OCI-LY1 (cell line): Measurements from ENCODE around the gene MTX2.

Source experiments
- H2AFZ ChIP-seq: fragments of 200-600 bp; sonication (generic), shearing (Covaris generic); 2 replicates; pipeline ENCODE4 v1.6.0; 2014; ENCODE audit warnings: antibody characterized with exemption, mild to moderate bottlenecking, low read length
- H3F3A ChIP-seq: fragments of 200-600 bp; sonication (generic), shearing (Covaris generic); 2 replicates; pipeline ENCODE4 v1.6.0; 2014; ENCODE audit warnings: mild to moderate bottlenecking, antibody characterized with exemption, low read length, moderate library complexity; ENCODE audit not compliant: insufficient read depth
- H3K27ac ChIP-seq: fragments of 200-600 bp; sonication (generic); 2 replicates; pipeline ENCODE4 v1.5.1; 2014; ENCODE audit warnings: low read length, mixed run types, mild to moderate bottlenecking, low read depth; ENCODE audit not compliant: poor library complexity, severe bottlenecking
- H3K27me3 ChIP-seq: fragments of 200-600 bp; sonication (generic); 2 replicates; pipeline ENCODE4 v1.6.0; 2014; ENCODE audit warnings: antibody characterized with exemption, mild to moderate bottlenecking, low read length, moderate library complexity; ENCODE audit not compliant: insufficient read depth
- H3K36me3 ChIP-seq: fragments of 200-600 bp; sonication (generic); 2 replicates; pipeline ENCODE4 v1.6.1; 2014; ENCODE audit warnings: mild to moderate bottlenecking, antibody characterized with exemption, low read length, moderate library complexity, mixed read lengths; ENCODE audit not compliant: insufficient read depth
- H3K4me1 ChIP-seq: fragments of 200-600 bp; sonication (generic); 2 replicates; pipeline ENCODE4 v1.5.1; 2014; ENCODE audit warnings: mild to moderate bottlenecking, low read length, moderate library complexity; ENCODE audit not compliant: insufficient read depth, severe bottlenecking
- H3K4me2 ChIP-seq: fragments of 200-600 bp; sonication (generic), shearing (Covaris generic); 2 replicates; pipeline ENCODE4 v1.6.1; 2014; ENCODE audit warnings: low read length
- H3K4me3 ChIP-seq: fragments of 200-600 bp; sonication (generic); 2 replicates; pipeline ENCODE4 v1.5.1; 2014; ENCODE audit warnings: low read length, low read depth, mild to moderate bottlenecking, mixed read lengths; ENCODE audit not compliant: poor library complexity, severe bottlenecking
- H3K79me2 ChIP-seq: fragments of 200-600 bp; shearing (Covaris generic); 2 replicates; pipeline ENCODE4 v1.6.1; 2016; ENCODE audit warnings: mixed run types, low read length, mixed read lengths; ENCODE audit not compliant: insufficient read depth
- H3K9ac ChIP-seq: fragments of 200-600 bp; sonication (generic), shearing (Covaris generic); 2 replicates; pipeline ENCODE4 v1.6.1; 2014; ENCODE audit warnings: mild to moderate bottlenecking, low read length, mixed read lengths
- H3K9me2 ChIP-seq: fragments of 200-600 bp; sonication (generic), shearing (Covaris generic); 2 replicates; pipeline ENCODE4 v1.6.1; 2014; ENCODE audit warnings: low read depth, mild to moderate bottlenecking, low read length, mixed read lengths
- H3K9me3 ChIP-seq: fragments of 200-600 bp; shearing (Covaris generic); 2 replicates; pipeline ENCODE4 v1.6.1; 2014; ENCODE audit warnings: low read length, mixed read lengths
- H4K20me1 ChIP-seq: fragments of 200-600 bp; sonication (generic), shearing (Covaris generic); 2 replicates; pipeline ENCODE4 v1.6.0; 2016; ENCODE audit warnings: mild to moderate bottlenecking, low read length; ENCODE audit not compliant: insufficient read depth
- EZH2 ChIP-seq: fragments of 200-600 bp; sonication (generic), shearing (Covaris generic); IDR thresholded peaks from 2 replicates; pipeline ENCODE4 v1.8.0; 2017; ENCODE audit warnings: borderline replicate concordance, mixed run types, mild to moderate bottlenecking, antibody characterized with exemption, low read length, moderate library complexity, mixed read lengths
- TF ChIP-seq, protein P1 (sequence below): fragments of 200-600 bp; sonication (generic), shearing (Covaris generic); IDR thresholded peaks from 2 replicates; pipeline ENCODE4 v1.5.1; 2017; ENCODE audit warnings: mild to moderate bottlenecking, antibody characterized with exemption, low read length, moderate library complexity, mixed read lengths

Gene MTX2

DNA sequence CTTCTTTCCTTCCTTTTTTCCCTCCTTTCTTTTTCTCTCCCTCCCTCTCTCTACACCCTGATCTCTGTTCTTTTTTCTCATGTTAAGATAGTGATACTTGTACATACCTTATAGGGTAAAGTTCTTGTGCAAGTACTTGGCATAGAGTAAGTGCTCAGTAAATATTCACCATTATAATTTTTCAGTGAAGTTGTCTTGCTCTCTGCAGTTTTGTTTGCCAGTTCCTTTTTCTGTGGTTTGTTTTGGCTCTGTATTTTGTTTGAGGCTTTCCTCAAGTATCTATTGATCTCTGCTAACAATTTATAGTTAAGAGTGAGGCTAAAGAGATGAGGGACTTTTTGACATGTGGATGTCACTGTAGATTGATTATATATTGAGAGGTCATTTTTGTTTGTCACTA lies 48.0 kb downstream of the MTX2 start:
- H4K20me1 ChIP-seq: no peaks in the 10 kb centered on the region
- H3K27me3 ChIP-seq: no peaks in the 10 kb centered on the region
- TF ChIP-seq, protein P1, sequence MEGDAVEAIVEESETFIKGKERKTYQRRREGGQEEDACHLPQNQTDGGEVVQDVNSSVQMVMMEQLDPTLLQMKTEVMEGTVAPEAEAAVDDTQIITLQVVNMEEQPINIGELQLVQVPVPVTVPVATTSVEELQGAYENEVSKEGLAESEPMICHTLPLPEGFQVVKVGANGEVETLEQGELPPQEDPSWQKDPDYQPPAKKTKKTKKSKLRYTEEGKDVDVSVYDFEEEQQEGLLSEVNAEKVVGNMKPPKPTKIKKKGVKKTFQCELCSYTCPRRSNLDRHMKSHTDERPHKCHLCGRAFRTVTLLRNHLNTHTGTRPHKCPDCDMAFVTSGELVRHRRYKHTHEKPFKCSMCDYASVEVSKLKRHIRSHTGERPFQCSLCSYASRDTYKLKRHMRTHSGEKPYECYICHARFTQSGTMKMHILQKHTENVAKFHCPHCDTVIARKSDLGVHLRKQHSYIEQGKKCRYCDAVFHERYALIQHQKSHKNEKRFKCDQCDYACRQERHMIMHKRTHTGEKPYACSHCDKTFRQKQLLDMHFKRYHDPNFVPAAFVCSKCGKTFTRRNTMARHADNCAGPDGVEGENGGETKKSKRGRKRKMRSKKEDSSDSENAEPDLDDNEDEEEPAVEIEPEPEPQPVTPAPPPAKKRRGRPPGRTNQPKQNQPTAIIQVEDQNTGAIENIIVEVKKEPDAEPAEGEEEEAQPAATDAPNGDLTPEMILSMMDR: no peak
- no peak for TF ChIP-seq EZH2
- H3K9me3 ChIP-seq: no peaks in the 10 kb centered on the region
- H3F3A ChIP-seq: no peaks in the 10 kb centered on the region
- no peaks in the 10 kb centered on the region; the same call in 1 of the 2 replicates for H3K36me3 ChIP-seq
- no peaks in the 10 kb centered on the region for H3K4me1 ChIP-seq
- H3K79me2 ChIP-seq: no peaks in the 10 kb centered on the region
- H3K4me2 ChIP-seq: no peak overlapping the region
- no peak overlapping the region for H2AFZ ChIP-seq
- no peaks in the 10 kb centered on the region for H3K9me2 ChIP-seq
- no peak overlapping the region for H3K27ac ChIP-seq
- H3K9ac ChIP-seq: no peak overlapping the region
- H3K4me3 ChIP-seq: no peak overlapping the region

DNA sequence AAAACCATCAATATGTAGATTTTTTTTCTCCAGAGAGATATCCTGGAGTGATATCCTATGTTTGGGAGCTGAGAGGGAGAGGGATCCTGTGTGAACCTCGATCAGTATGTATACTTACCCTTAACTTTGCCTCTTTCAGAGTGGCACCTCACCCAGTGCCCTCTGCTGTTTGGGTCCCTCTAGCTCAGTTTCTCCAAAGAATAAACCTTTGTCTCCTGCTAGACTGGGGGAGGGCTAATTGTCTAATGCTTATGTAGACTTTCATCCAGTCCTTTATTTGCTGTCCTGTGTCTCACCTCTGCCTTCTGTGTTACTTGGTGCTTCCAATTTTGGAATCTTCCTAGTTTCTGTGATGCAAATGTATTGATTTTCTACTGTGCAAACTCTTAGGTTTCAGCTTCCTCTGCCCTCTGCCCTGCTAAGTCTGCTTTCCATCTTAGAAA lies 48.4 kb downstream of the MTX2 start:
- Histone ChIP-seq H3K4me1 (no peaks in the 10 kb centered on the region), H3K4me2 (no peak overlapping the region), H3K27ac (no peak overlapping the region), H2AFZ (no peak overlapping the region), H3K9ac (no peak overlapping the region), H3K27me3 (no peaks in the 10 kb centered on the region), H3K9me2 (no peaks in the 10 kb centered on the region), H3K9me3 (no peaks in the 10 kb centered on the region), H3K79me2 (no peaks in the 10 kb centered on the region), H4K20me1 (no peaks in the 10 kb centered on the region), H3K4me3 (no peak overlapping the region), H3K36me3 (no peaks in the 10 kb centered on the region; the same call in 1 of the 2 replicates), H3F3A (no peaks in the 10 kb centered on the region)
- TF ChIP-seq EZH2: no peak
- TF ChIP-seq, protein P1: no peak

DNA sequence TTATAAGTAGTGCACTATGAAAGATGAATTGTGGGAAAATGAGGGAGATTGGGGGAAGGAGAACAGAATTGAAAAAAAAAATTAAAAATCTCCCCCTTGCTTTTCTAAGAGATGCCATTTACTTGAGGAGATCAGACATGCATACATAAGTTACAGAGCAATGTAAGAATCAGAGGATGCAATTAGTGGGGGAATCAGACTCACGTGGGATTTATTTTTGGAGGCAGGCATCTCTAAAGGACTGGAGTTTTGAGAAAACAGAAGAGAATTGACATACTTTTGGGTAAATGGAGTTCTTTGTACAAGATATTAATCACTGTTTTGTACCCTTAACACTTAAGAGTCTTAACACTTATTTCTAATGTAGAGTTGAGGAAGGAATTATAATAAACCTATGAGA lies 52.7 kb downstream of the MTX2 start:
- Histone ChIP-seq H3K27ac (no peak overlapping the region), H4K20me1 (no peaks in the 10 kb centered on the region), H3K4me2 (no peak overlapping the region), H3K27me3 (no peaks in the 10 kb centered on the region), H3K4me3 (no peak overlapping the region), H3K9me3 (no peaks in the 10 kb centered on the region), H3K9me2 (no peaks in the 10 kb centered on the region), H3K36me3 (no peaks in the 10 kb centered on the region), H3K79me2 (no peaks in the 10 kb centered on the region), H3K9ac (no peak overlapping the region), H2AFZ (no peak overlapping the region), H3F3A (no peaks in the 10 kb centered on the region), H3K4me1 (no peaks in the 10 kb centered on the region)
- TF ChIP-seq, protein P1: no peak
- TF ChIP-seq EZH2: no peak
